ENCODE measurements around the gene UBASH3A. TPM values are rescaled to one million over a fixed set of nuclear protein-coding genes. Genes with fewer than 3 reads are reported as not detected.

Gene UBASH3A
- total RNA-seq, 1 experiment from 2014 or later, result 0.07 TPM

DNA sequence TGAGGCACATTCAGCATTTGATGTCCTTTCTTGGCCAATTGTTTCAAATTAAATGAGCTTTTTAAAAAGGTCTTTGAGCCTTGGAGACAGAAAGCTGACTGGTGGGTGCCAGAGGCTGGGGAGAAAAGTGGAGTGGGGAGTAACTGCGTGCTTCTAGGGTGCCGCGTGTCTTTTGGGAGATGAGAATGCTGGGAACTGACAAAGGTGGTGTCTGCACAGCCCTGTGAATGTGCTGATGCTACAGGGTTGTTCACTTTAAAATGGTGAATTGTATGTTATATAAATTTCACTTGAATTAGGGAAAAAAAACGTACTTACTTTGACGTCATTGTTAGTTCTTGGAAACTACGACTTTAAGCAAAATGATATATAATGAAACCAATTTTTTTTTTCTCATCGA is 29.2 kb upstream of the UBASH3A start:
- DNase-seq (ENCODE audit: low read depth, low spot score) (no peak), ATAC-seq (no peak)
- Histone ChIP-seq H3K9me3 (ENCODE audit: control insufficient read depth in 1 of 2, insufficient read depth in 1 of 2, low read depth in 1 of 2, low read length in 2 of 2) (no peaks in the 10 kb centered on the region), H3K36me3 (ENCODE audit: control insufficient read depth in 1 of 2, insufficient read depth in 2 of 2, low read length in 2 of 2) (no peaks in the 10 kb centered on the region), H3K9ac (ENCODE audit: low read length) (no peak overlapping the region), H3K27me3 (ENCODE audit: insufficient read depth, low read length) (0 out of 2 replicates have a peak, but pooled peaks cover 3% of the 10 kb centered on the region), H3K4me1 (ENCODE audit: control insufficient read depth in 1 of 2, insufficient read depth in 2 of 2, low read length in 2 of 2) (no peaks in the 10 kb centered on the region), H3K4me2 (ENCODE audit: low read length) (no peak overlapping the region), H4K20me1 (ENCODE audit: insufficient read depth) (no peaks in the 10 kb centered on the region), H3K79me2 (ENCODE audit: insufficient read depth, low read length) (no peaks in the 10 kb centered on the region), H3K27ac (ENCODE audit: low read depth, low read length) (no peak overlapping the region), H3K9me2 (ENCODE audit: insufficient read depth) (no peaks in the 10 kb centered on the region), H3K4me3 (replicated peaks in 1 of 2; ENCODE audit: low read depth in 1 of 2, low read length in 2 of 2) (no peak overlapping the region), H2AFZ (ENCODE audit: low read depth, low read length, poor library complexity, severe bottlenecking) (no peak overlapping the region)
- BruUV-seq (replicated peaks), result no TSS peak
- intact Hi-C loops (cut with micrococcal nuclease), result no loop called here
- CTCF ChIA-PET, result interaction anchor here (1.8 kb wide), 1 partner anchor 12 kb away, joined by 5 read pairs; no protein-coding TSS in a partner anchor
- TF ChIP-seq CBX3 (IDR thresholded peaks at IDR 0.05; ENCODE audit: low read depth) (no peak), FOSL1 (IDR thresholded peaks at IDR 0.05; ENCODE audit: low read depth) (no peak), EGR1 (IDR thresholded peaks at IDR 0.05; ENCODE audit: low read depth) (no peak), SP1 (IDR thresholded peaks at IDR 0.05; ENCODE audit: low read depth) (no peak), SIN3A (IDR thresholded peaks at IDR 0.05; ENCODE audit: low read depth) (no peak)
- TF ChIP-seq, protein P1, sequence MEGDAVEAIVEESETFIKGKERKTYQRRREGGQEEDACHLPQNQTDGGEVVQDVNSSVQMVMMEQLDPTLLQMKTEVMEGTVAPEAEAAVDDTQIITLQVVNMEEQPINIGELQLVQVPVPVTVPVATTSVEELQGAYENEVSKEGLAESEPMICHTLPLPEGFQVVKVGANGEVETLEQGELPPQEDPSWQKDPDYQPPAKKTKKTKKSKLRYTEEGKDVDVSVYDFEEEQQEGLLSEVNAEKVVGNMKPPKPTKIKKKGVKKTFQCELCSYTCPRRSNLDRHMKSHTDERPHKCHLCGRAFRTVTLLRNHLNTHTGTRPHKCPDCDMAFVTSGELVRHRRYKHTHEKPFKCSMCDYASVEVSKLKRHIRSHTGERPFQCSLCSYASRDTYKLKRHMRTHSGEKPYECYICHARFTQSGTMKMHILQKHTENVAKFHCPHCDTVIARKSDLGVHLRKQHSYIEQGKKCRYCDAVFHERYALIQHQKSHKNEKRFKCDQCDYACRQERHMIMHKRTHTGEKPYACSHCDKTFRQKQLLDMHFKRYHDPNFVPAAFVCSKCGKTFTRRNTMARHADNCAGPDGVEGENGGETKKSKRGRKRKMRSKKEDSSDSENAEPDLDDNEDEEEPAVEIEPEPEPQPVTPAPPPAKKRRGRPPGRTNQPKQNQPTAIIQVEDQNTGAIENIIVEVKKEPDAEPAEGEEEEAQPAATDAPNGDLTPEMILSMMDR (IDR thresholded peaks at IDR 0.05 in 2 of 3, conservative IDR thresholded peaks at IDR 0.05 in 1 of 3; ENCODE audit: borderline replicate concordance in 1 of 3, insufficient read depth in 1 of 3, low read depth in 2 of 3, low read length in 2 of 3), result no peak
- POLR2A ChIA-PET, result no interaction called here
- RAD21 ChIA-PET (ENCODE audit: low non-redundant PET in 1 of 2, low total read pairs in 2 of 2, uncharacterized antibody in 2 of 2, unreplicated experiment in 2 of 2), result no interaction called here

GRCh38 chr21:42374864-42375499 is 28.7 kb upstream of the UBASH3A start:
- ChIA-PET POLR2A (no interaction called here), RAD21 (ENCODE audit: low non-redundant PET in 1 of 2, low total read pairs in 2 of 2, uncharacterized antibody in 2 of 2, unreplicated experiment in 2 of 2) (no interaction called here), CTCF (interaction anchor here (1.8 kb wide), 1 partner anchor 13 kb away, joined by 5 read pairs; no protein-coding TSS in a partner anchor)
- Histone ChIP-seq H3K27ac (ENCODE audit: low read depth, low read length) (no peak overlapping the region), H3K79me2 (ENCODE audit: insufficient read depth, low read length) (no peaks in the 10 kb centered on the region), H3K9me3 (ENCODE audit: control insufficient read depth in 1 of 2, insufficient read depth in 1 of 2, low read depth in 1 of 2, low read length in 2 of 2) (no peaks in the 10 kb centered on the region), H3K4me1 (ENCODE audit: control insufficient read depth in 1 of 2, insufficient read depth in 2 of 2, low read length in 2 of 2) (no peaks in the 10 kb centered on the region), H3K9ac (ENCODE audit: low read length) (no peak overlapping the region), H4K20me1 (ENCODE audit: insufficient read depth) (no peaks in the 10 kb centered on the region), H3K4me2 (ENCODE audit: low read length) (no peak overlapping the region), H2AFZ (ENCODE audit: low read depth, low read length, poor library complexity, severe bottlenecking) (no peak overlapping the region), H3K36me3 (ENCODE audit: control insufficient read depth in 1 of 2, insufficient read depth in 2 of 2, low read length in 2 of 2) (no peaks in the 10 kb centered on the region), H3K4me3 (replicated peaks in 1 of 2; ENCODE audit: low read depth in 1 of 2, low read length in 2 of 2) (no peak overlapping the region), H3K27me3 (ENCODE audit: insufficient read depth, low read length) (0 out of 2 replicates have a peak, but pooled peaks cover 3% of the 10 kb centered on the region), H3K9me2 (ENCODE audit: insufficient read depth) (no peaks in the 10 kb centered on the region)
- DNase-seq (ENCODE audit: low read depth, low spot score), result no peak
- intact Hi-C loops (cut with micrococcal nuclease), result no loop called here
- no peak for ATAC-seq
- BruUV-seq (replicated peaks), result no TSS peak
- TF ChIP-seq CBX3 (IDR thresholded peaks at IDR 0.05; ENCODE audit: low read depth) (no peak), POLR2AphosphoS5 (IDR thresholded peaks at IDR 0.05; ENCODE audit: low read depth, low read length) (no peak), YY1 (IDR thresholded peaks at IDR 0.05; ENCODE audit: extremely low read depth, insufficient replicate concordance, low read depth, low read length) (no peak), ELF1 (IDR thresholded peaks at IDR 0.05; ENCODE audit: borderline replicate concordance, low read depth) (no peak), JUND (IDR thresholded peaks at IDR 0.05) (no peak), SIN3A (IDR thresholded peaks at IDR 0.05; ENCODE audit: low read depth) (no peak)
- TF ChIP-seq, protein P2, sequence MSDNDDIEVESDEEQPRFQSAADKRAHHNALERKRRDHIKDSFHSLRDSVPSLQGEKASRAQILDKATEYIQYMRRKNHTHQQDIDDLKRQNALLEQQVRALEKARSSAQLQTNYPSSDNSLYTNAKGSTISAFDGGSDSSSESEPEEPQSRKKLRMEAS (IDR thresholded peaks at IDR 0.05), result no peak

Measured in HCT116 (cell line).